Stimulated activated CD8-positive, alpha-beta memory T cell treated with anti-CD3 and anti-CD28 coated beads, Interleukin-15, amount 100 ng/mL, for 4 hours (primary cell): ENCODE data around the gene VAV2.

ENCODE experiments used
- DNase-seq, 2 donors: peaks; one replicate each; pipeline ENCODE4 v3.0.0-alpha.2; 2020; ENCODE audit warnings: low read depth in 2 of 2

Gene VAV2

DNA sequence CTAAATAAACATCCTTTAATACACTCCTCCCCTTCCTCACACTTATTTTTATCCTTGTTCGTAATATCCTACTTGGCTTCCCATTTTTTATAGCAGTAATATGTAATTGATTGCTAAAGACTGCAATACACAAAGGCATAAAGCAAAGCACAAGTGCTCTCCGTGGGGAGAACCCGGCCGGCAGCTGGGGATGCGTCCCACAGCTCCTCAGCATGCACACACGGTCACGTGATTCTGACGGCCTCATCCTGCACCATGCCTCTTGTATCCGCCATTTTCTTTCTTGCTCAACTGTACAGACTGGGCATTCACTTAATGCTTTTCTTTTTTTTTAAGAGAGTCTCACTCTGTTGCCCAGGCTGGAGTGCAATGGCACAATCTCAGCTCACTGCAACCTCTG, 36.0 kb upstream of the VAV2 start:
- no peak for DNase-seq

DNA sequence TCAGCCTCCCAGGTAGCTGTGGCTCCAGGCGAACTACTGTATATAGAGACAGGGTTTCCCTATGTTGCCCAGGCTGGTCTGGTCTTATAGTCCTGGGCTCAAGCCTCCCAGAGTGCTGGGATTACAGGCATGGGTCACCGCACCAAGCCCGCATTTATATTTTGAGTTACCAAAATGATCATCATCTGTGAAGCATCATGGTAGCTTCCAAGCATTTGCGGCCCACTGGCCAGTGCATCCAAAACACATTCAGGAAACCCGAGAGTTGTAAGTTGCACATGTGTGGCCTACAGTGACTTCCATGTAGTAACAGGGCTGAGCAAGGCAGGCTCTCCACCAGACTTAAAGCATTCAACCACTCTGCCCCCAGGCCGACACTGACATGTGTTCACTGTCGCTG, 35.4 kb upstream of the VAV2 start:
- no peak for DNase-seq

DNA sequence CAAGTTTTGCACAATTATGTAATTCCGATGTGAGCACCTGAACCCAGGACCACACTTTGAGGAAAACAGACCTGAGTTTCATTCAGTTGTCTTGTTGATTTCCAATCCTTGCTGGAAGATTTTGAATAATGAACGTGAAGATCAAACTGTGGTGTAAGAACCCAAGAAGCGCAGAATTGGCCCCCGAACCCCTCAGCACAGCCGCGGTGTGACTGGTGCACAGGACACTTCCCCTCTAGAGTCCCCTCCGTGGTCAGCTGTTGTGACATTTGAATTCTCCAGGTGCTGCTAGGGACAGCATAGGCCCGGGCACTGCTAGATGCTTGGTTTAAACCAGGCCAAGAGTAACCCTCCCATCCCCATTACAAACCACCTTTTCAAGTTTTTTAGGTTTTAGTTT, 34.9 kb upstream of the VAV2 start:
- no peak for DNase-seq

DNA sequence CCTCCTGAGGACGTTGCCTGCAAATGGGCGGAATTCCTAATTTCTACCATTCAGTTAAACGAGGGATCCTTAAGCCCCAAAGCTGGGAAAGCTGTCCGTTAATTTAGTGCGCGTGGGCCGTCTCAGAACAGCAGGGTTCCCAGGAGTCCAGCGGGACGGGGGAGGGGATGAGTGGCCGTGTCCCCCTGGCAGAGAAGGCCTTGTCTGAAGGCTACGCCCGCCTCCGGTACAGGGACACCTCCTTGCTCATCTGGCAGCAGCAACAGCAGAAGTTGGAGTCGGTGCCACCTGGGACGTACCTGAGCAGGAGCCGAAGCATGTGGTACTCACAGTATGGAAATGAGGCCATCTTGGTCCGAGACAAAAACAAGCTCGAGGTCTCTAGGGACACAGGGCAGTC, 34.5 kb upstream of the VAV2 start:
- DNase-seq: no peak

DNA sequence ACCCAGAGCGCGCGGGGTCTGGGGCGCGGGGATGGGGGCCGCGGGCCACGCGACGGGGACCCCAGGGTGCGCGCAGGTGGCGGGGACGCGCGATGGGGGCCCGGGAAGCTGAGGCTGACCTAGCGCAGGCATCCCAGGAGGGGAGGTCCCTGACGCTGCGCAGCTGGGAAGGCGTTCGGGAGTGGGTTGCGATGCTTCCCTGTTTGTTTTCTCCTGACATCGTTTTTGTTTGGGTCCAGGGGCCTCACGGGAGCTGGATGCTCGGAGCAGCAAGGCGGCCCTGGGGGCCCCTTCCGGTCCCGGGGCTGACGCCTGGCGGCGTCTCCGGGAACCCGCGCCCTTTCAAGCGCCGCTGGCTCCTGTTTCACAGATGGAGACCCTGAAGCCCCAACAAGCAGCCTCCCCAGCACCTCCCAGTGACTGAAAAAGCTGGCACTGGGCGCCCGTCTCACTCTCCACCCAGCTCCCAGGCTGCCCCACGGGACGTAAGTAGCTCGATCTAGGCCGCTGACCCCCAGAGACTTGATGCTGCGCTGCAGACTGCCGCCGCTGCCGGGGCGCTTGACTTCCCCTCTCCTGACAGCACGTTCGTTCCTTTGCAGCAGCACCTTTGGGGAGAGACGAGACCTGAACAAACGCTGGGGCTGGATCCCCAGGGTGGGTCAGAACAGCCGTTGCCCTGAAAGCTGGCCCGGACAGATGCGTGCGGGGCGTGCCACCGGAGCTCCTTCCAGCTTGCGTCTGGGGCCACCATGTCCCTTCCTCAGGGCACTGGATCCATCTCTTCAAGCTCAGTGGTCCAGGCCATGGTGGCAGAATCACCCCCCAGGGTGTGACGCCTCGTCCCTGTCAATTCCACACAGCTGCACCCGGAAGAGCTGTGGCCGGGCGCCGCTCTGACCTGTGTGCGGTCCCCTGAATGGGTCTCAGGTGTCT, 33.8 kb upstream of the VAV2 start:
- DNase-seq: peak in 1 of 2 donors; percentile 11

DNA sequence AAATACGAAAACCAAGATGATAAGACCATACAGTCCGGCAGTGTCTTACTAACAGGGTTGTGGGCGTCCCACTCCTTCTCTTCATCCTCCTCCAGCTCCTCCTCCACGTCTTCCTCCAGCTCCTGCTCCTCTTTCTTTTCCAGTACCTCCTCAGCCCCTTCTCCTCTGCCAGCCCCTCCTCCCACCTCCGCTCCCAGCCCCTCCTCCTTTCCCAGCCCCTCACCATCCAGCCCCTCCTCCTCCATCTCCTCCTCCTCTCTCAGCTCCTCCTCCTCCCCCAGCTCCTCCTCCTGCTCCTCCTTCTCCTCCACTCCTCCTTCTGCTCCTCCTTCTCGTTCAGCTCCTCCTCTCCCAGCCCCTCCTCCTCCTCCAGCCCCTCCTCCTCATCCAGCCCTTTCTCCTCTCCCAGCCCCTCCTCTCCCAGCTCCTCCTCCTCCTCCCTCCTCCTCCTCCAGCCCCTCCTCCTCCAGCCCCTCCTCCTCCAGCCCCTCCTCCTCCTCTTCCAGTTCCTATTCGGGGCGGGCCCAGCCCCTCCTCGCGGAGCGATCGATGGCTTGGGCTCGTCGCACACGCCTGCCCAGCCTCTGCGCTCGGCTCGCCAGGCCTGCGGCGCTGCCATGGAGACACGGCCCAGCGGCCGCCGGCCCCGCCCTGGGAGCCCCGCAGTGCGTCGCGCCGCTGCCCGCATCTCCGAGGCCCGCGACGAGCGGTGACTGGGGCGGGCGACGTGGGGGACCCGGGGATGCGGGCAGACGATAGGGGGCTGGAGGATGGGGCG, 32.9 kb upstream of the VAV2 start, which contains the start of gene BRD3OS:
TSS of gene BRD3OS (plus strand) at position 654 of the 778 bp plus-strand sequence. CDS start 1,267 bp downstream, outside the sequence.
- peak; percentile 80 to 85 for DNase-seq

DNA sequence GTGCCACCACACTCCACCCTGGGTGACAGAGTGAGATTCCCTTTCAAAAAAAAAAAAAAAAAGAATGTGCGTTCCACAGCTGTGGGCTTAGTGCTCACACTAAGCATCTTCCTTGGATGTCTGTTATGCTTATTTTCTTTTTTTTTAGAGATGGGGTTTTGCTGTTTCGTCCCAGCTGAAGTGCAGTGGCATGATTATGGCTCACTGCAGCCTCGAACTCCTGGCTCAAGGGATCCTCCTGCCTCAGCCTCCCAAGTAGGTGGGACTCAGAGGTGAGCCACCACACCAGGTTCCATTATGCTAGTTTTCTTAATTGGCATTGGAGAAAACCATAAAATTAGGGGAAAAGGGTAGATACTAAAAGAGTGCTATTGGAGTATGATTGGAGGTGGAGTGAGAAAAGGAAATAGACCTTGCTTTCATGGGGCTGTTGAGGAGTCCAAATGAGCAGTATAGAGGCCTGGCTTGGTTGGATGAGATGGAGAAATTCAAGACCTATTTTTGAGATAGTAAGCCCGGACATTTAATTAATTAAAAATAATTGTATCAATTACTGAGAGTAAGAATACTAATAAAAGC, 32.2 kb upstream of the VAV2 start:
- DNase-seq: no peak

DNA sequence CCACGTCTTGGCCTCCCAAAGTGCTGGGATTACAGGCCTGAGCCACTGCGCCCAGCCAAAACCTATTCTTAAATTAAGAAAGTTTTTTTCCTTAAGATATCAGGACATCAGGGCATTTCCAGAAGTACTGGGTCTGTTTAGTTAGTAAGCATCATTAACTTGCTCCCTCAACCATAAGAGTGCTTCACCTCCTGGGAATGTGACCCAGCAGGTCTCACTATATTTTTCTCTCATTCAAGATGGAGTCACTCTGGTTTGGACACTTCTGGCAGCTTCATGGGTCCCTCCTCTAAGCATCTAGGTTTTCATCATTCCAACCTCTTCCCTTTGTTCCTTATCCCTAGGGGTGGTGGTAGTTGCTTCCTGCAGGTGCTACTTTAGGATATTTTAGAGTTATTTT, 22.8 kb upstream of the VAV2 start:
- no peak for DNase-seq

DNA sequence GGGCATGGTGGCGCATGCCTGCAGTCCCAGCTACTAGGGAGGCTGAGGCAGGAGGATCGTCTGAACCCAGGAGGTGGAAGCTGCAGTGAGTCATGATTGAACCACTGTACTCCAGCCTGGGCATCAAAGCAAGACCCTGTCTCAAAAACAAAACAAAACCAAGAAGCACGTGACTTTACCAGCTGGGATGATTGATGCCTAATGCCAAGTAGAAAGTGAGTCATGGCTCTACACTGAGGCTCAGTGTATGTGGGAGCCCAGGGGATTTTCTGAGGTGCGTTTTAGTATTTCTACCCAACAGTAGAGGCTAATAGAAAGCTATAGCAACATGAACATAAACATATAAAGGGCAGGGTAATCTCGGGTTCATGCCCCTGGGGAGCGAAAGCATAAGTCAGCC, 19.3 kb upstream of the VAV2 start:
- DNase-seq: no peak

DNA sequence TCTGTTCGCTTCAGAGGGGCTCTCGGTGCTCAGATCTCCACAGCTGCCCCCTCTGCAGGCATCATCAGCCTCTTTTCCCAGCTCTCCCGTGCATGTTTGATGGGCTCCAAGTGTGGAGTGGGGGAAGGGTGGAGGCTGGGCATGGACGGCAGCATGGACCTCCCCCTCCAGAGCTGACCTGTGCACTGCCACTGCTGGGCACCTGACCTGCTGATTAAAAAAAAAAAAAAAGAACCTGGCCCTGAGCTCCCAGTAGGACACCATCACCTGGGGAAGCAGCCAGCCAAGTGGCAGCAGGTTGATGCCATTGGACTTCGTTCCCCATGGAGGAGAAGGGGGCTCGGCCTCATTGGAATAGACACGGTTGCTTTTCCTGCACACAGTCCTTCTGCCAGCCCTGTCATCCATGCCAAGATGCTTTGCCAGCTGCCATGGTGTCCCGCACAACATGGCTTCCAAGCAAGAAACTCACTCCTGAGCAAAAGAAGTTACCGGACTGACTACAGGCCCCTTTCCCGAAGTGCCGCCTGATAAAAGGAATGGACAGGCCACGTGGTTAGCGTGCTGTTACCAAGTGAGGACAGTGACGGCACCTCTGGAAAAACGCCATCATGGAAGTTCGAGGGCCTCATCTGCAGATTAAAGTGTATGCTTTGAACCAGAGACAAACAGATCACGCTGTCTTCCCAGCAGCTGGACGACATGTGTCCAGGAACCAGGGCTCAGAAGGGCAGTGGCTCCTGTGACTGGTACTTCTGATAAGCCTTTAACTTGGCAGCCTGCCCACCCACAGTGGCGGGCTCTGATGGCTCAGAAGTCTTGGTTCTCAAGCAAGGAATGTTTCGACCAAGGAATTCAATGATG, 18.4 kb upstream of the VAV2 start:
- DNase-seq: no peak

DNA sequence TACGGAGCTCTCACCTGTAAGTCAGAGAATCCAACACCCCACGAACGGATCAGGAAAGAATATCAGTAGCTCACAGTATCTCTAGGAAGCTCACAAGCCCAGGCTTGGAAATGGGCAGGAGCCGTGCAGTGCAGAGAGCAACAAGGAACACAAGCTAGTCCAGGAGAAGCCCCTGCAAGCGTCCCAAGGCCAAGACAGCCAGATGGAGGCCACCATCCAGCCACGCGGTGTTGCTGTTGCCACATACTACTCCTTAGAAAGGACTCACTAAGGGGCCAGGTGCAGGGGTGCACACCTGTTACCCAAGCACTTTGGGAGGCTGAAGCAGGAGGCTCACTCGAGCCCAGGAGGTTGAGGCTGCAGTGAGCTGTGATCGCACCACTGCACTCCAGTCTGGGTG, 15.4 kb upstream of the VAV2 start:
- DNase-seq: no peak

DNA sequence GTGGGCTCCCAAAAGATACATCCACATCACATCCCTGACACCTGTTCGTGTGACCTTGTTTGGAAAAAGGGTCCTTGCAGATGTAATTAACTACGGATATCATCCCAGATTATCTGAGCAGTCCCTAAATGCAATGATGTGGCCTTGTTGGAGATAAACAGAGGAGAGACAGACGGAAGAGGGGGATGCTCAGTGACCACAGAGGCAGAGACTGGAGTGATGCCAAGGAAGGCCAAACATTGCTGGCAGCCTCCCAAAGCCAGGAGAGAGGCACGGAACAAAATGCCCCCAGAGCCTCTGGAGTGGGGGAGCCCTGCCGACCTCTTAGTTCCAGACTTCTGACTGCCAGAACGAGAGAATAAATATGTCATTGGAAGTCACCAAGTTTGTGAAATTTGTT, 15.0 kb upstream of the VAV2 start:
- DNase-seq: no peak

DNA sequence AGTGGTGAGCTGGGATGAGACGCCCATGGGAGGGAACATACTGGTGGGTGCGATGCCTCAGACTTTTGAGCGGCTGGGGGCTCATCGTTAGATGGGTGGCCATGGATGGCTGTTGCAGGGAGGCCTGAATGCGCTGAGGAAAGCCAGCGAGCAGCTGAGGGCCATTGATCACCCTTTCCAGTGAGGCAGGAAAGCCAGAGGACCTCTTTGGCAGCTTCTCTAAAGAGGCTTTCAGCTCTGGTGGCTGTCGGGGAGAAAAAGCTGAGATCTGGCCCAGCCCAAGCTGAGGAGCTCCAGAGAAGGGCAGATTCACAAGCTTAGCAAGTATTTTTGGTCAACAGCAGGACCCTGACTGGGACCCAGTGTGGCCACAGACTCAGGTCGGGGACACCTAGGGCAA, 13.3 kb upstream of the VAV2 start:
- DNase-seq: no peak

DNA sequence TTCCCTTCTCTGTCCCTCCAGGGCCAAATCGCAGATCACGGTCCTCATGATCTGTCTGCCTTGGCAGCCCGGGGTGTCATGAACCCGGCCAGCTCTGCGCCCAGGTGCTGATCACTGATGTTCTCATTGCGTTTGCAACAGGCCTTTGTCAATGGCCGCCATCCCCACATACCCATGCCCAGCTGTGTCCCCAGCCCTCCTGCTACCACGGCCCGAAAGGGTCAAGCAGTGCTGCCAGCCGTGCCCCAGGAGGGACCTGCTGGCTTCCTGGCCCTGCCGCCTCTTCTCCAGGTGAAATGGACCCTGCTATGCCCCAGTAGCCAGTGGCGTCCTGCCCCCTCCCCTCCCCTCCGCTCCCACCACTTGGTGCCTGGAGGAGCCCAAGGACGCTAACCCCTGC, 12.8 kb upstream of the VAV2 start:
- no peak for DNase-seq

DNA sequence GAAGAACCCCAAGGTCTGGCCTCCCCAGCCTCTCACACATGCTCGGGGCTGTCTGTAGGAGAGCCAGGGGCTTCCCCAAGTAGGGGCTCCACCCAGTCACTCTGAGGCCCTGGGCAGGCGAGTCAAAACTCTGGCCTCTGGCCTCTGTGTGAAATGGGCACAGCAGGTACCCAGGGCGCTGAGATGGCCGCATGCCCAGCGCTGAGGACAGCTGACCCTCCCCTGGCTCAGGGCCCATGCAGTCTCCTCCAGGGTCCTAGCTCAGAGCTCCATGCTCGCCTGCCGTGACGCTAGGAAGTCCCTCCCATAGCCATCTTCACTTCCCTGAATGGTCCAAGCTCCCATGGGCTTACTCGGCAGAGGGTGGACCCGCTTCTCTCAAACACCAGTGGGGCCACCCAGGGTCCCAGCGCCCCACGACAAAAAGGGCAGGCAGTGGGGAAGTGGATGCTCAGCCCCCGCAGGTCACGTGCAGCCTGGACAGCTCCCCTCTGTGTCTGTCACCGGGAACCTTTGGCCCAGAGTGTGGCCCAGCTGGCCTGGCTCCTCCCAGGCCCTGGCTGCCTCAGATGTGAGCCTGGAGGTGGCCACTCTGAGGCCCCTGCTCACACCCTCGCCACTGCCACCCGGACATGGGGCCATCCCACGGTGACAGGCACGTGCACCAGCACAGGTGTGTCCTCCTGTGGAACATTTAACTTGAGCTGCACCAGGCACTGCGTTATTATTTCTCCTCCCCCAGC, 12.2 kb upstream of the VAV2 start:
- DNase-seq: no peak

DNA sequence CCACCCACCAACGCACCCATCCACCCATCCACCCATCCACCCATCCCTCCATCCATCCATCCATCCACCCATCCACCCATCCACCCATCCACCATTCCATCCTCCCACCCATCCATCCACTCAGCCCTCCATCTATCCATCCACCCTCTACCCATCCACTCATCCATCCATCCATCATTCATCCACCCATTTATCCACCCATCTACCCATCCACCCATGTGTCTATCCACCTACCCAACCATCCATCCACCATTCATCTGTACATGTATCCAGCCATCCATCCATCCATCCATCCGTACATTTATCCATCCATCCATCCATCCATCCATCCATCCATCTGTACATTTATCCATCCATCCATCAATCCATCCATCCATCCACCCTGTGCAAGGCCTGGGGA, 11.1 kb upstream of the VAV2 start:
- DNase-seq: no peak

DNA sequence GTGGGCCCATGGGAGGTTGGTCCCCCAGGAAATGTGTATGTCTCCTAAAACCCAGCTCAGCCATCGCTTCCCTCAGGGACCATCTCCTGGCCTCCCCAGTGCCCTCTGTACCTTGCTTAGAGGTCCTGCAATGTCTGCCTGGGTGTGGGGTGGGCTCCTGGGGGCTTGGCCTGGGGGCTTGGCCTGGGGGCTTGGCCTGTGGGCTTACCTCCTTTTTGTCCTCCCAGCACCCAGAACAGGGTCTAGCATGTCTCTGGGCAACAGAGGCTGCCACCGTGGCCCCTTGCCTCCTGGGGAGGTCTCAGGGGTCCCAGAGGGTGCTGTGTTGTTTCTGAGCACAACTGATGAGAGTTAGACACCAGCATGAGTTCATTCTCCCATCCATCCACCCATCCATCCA, 10.7 kb upstream of the VAV2 start:
- no peak for DNase-seq

DNA sequence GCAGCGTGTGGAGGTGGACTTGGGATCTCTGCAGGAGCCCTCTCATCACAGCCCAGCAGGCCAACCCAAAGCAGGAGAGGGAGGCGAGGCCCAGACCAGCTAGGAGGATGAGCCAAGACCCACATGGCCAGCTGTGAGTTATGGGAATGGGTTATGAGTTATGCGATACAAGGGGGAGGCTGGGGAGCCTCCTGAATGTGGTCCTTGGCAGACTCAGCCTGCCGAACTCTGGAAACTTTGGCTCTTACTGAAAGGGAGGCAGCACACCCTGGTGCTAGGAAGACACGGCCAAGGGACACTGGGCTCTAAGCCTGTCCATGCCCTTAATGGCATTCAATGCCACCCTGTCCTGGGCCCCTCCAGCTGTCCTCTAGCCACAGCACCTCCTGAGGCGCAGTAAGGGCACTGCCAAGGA, 7.7 kb upstream of the VAV2 start:
- no peak for DNase-seq

DNA sequence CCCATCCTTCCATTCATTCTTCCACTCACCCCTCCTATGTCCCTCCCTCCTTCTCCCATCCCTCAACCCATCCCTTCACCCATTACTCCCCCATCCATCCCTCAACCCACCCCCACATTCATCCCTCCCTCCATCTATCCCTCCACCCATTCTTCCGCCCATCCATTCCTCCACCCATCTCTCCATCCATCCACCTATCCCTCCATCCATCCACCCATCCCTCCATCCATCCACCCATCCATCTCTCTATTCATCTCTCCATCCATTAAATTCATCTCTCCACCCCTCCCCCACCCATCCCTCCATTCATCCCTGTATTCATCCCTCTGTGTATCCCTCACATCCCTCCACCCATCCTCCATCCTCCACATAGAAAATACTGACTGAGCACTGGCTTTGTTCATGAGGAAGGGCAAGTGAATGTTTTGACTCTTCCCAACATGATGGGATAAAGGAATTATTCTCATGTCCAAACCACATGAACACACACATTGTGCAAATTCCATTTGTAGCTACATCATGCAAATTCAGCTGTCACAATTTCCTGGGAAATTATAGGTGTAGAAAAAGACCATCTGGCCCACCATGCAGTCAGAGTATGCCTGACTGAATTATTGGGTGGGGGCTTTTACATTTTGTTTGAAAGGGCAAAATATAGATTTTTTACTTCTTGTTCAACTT, 6.9 kb upstream of the VAV2 start:
- DNase-seq: no peak

DNA sequence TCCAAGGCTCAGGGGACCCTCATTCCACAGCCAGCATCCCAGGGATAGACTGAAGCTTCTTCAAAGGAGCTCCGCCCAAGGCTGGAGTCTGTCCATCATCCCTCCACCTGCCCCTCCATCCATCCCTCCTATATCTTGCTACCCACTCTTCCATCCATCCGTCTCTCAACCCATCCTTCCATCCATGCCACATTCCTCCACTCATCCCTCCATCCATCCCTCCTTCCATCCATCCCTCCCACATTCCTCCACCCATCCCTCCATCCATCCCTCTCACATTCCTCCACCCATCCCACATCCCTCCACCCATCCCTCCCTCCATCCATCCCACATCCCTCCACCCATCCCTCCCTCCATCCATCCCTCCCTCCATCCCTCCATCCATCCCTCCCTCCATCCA, 5.5 kb upstream of the VAV2 start:
- DNase-seq: no peak
